Occipital lobe (tissue), 2 donors: Measurements from ENCODE around the gene RMND5A. TPM values are rescaled to one million over a fixed set of nuclear protein-coding genes. Genes with fewer than 3 reads are reported as not detected.

ENCODE experiments used
- DNase-seq: peaks from one replicate; lab custom pipeline; 2025; lab: John Stamatoyannopoulos, UW
- total RNA-seq: library from RNA; depleted of rRNA; stranded (reverse); fragments of >200 nt; gene quantifications from one replicate; pipeline ENCODE4 v1.2.3, GENCODE V29; 2014

Gene RMND5A
- total RNA-seq, 1 donor from 2014 or later, result 83.0 TPM

GRCh38 chr2:86825693-86826381 lies 105.7 kb downstream of the RMND5A start:
- no peak for DNase-seq

DNA sequence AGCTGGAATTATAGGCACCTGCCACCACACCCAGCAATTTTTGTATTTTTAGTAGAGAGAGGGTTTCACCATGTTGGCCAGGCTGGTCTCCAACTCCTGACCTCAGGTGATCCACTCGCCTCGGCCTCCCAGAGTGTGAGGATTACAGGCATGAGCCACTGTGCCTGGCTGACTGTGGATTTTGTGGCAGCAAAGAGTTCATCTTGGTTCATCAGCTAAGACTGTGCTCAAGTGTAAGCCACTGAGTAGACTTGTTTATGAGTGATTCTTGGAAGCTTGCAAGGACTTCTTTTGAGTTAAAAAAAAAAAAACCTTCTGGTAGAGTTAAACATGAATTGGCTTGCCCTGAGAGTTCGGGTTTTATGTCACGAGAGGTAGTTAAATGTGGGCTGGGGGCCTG lies 106.9 kb downstream of the RMND5A start:
- DNase-seq, result no peak

Other genes with a start within 250 kb of the RMND5A start
- 50.1 TPM for gene CHMP3, start 156.8 kb upstream of the RMND5A start, total RNA-seq
- 48.5 TPM for gene RNF103, start 96.4 kb upstream of the RMND5A start, total RNA-seq
- gene CD8A, start 70.6 kb downstream of the RMND5A start, total RNA-seq, result 1.1 TPM
- not detected for gene CD8B, start 141.6 kb downstream of the RMND5A start, total RNA-seq
- gene RGPD1, start 221.8 kb downstream of the RMND5A start, total RNA-seq, result 0.16 TPM